Endodermal cell (in vitro differentiated cells): ENCODE measurements around the gene ARHGAP44. TPM values are rescaled to one million over a fixed set of nuclear protein-coding genes. Genes with fewer than 3 reads are reported as not detected.

Experiments used
- DNase-seq: peaks from one replicate; pipeline ENCODE4 v3.0.0-alpha.2; 2017
- H3K27ac ChIP-seq: 2 replicates; pipeline ENCODE4 v1.5.1; 2013; ENCODE audit warnings: mild to moderate bottlenecking, low read depth, low read length, moderate library complexity
- H3K27me3 ChIP-seq: 2 replicates; pipeline ENCODE4 v1.6.1; 2013; ENCODE audit warnings: mild to moderate bottlenecking, low read length, moderate library complexity; ENCODE audit not compliant: insufficient read depth, control insufficient read depth, poor library complexity, severe bottlenecking
- H3K36me3 ChIP-seq: 2 replicates; pipeline ENCODE4 v1.7.0; 2013; ENCODE audit warnings: mild to moderate bottlenecking, low read length, moderate library complexity; ENCODE audit not compliant: control insufficient read depth, insufficient read depth
- H3K4me1 ChIP-seq: one replicate; pipeline ENCODE4 v1.7.0; 2013; ENCODE audit warnings: low read length; ENCODE audit not compliant: control insufficient read depth, insufficient read depth
- H3K4me3 ChIP-seq: 2 replicates; pipeline ENCODE4 v1.5.1; 2013; ENCODE audit warnings: mild to moderate bottlenecking, low read length, moderate library complexity
- H3K9ac ChIP-seq: 2 replicates; pipeline ENCODE4 v1.6.1; 2013; ENCODE audit warnings: mild to moderate bottlenecking, low read length, moderate library complexity; ENCODE audit not compliant: poor library complexity, severe bottlenecking; ENCODE audit errors: extremely low read depth
- H3K9me3 ChIP-seq: 2 replicates; pipeline ENCODE4 v1.6.1; 2013; ENCODE audit warnings: mild to moderate bottlenecking, low read length, moderate library complexity; ENCODE audit not compliant: control insufficient read depth
- H3K27ac Mint-ChIP-seq: 2 replicates; pipeline ENCODE4 v1.8.0; 2020; ENCODE audit warnings: mixed read lengths
- H3K27me3 Mint-ChIP-seq: 2 replicates; pipeline ENCODE4 v1.8.0; 2021; ENCODE audit warnings: mild to moderate bottlenecking, mixed read lengths; ENCODE audit not compliant: insufficient read depth
- H3K36me3 Mint-ChIP-seq: 2 replicates; pipeline ENCODE4 v1.8.0; 2020; ENCODE audit warnings: low read depth, mixed read lengths
- H3K4me1 Mint-ChIP-seq: 2 replicates; pipeline ENCODE4 v1.8.0; 2020; ENCODE audit warnings: mixed read lengths
- H3K4me3 Mint-ChIP-seq: 2 replicates; pipeline ENCODE4 v1.8.0; 2020; ENCODE audit warnings: mild to moderate bottlenecking, moderate library complexity, mixed read lengths
- H3K9me3 Mint-ChIP-seq: 2 replicates; pipeline ENCODE4 v1.8.0; 2020; ENCODE audit warnings: mild to moderate bottlenecking, mixed read lengths
- CTCF ChIP-seq: fragments of 200-600 bp; sonication (generic); conservative IDR thresholded peaks from 2 replicates; pipeline ENCODE4 v1.5.0; 2021; ENCODE audit warnings: antibody characterized with exemption, mild to moderate bottlenecking
- WGBS, 2 experiments: methylation state at CpG; one replicate each; pipeline versions ENCODE4 v1.1.5 to v1.1.7; 2013; ENCODE audit warnings: missing lambda C conversion rate in 2 of 2, mixed read lengths in 1 of 2; ENCODE audit not compliant: insufficient coverage in 1 of 2, insufficient read length in 1 of 2; 5-methylcytosine and 5-hydroxymethylcytosine counted together
- microRNA-seq: library from miRNA; unstranded; fragments of <30 nt; microRNA quantifications from one replicate; pipeline ENCODE4 v1.2.0, GENCODE V29; 2020; ENCODE audit warnings: borderline microRNAs expressed
- total RNA-seq, 2 donors: library from RNA; stranded (reverse); fragmentation: NEBNext Ultra II Directional in 1 of 2; extraction: Animal tissue kit (Norgen Biotek cat#: 25700) in 1 of 2; gene quantifications; 2 replicates in 1 of 2; 3 replicates in 1 of 2; pipeline ENCODE4 v1.2.1, GENCODE V29; 2021

ARHGAP44 gene
- total RNA-seq, 2 donors from 2014 or later: 14.2 to 21.9 TPM

- TF ChIP-seq CTCF: no peak
These were observed 249.8 kb downstream of the ARHGAP44 start for GRCh38 chr17:13038931-13039665.

More at GRCh38 chr17:13038931-13039665, 249.8 kb downstream of the ARHGAP44 start:
- no peak overlapping the region for H3K27ac Mint-ChIP-seq
- peaks cover 33% of the 10 kb centered on the region for H3K9me3 Mint-ChIP-seq
- no peaks in the 10 kb centered on the region for H3K36me3 ChIP-seq
- peaks cover 5% of the 10 kb centered on the region for H3K27me3 Mint-ChIP-seq
- H3K27ac ChIP-seq: no peak overlapping the region
- H3K36me3 Mint-ChIP-seq: no peaks in the 10 kb centered on the region
- DNase-seq: no peak
- 80 to 92% methylated on average over 2 to 4 of the region's 4 CpGs for WGBS, 2 experiments
- no peak overlapping the region for H3K4me3 ChIP-seq
- no peak overlapping the region for H3K4me3 Mint-ChIP-seq
- H3K27me3 ChIP-seq: no peaks in the 10 kb centered on the region
- H3K4me1 ChIP-seq: peaks cover 5% of the 10 kb centered on the region
- H3K9me3 ChIP-seq: peaks cover 20% of the 10 kb centered on the region
- no peak overlapping the region for H3K9ac ChIP-seq
- H3K4me1 Mint-ChIP-seq: peaks cover 8% of the 10 kb centered on the region

Small RNA genes within 50 kb of the gene (microRNA-seq; reads per million reads assigned to microRNA genes)
- gene MIR1269B: not detected

Other genes starting within 250 kb of the ARHGAP44 start
- 10 to 100 TPM in 1 of 2 donors, 1 to 10 TPM in 1; 7.5 to 11.8 TPM for gene MYOCD, start 123.6 kb upstream of the ARHGAP44 start, total RNA-seq
- gene ELAC2, start 228.5 kb downstream of the ARHGAP44 start, total RNA-seq: 10 to 100 TPM; 66.8 to 77.1 TPM